HG03571 (cell line): ENCODE measurements around the gene AMOTL1.

Experiments used
- ATAC-seq: cut with Tn5 transposase; IDR thresholded peaks from one replicate; pipeline ENCODE4 v1.9.1; 2021; ENCODE audit not compliant: unreplicated experiment

Gene AMOTL1

DNA sequence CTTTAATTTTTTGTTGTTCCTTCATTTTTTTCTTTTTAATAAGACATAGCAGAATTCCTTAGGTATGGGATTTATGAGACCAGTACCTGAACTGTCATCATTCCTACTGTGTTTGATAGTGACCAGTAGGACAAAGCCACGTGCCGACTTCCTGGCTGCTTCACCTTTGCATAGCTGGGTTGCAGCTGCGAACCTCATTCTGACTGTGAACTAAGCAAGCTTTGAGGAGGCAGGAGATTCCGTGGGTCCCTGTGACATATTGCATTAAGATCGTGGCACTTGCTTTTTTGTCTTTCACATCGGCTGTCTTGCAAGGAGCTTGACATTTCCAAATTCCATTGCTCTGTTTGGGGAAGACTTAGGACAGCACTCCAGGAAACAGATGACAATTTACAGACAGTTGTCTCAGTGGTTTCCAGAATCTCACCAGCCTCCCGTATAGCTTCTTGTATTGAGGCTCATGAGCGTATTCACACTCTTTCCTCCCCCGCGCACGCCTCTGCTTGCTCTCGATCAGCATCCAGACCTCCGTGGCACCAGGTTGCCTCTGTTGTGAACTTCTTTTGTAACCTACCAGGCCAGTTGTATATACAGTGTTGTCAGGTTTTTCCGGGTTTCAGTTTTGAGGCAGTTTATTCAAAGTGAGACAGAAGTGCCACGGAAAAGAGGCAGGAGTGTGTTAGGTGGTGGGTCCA is 103.5 kb downstream of the AMOTL1 start:
- ATAC-seq: no peak

DNA sequence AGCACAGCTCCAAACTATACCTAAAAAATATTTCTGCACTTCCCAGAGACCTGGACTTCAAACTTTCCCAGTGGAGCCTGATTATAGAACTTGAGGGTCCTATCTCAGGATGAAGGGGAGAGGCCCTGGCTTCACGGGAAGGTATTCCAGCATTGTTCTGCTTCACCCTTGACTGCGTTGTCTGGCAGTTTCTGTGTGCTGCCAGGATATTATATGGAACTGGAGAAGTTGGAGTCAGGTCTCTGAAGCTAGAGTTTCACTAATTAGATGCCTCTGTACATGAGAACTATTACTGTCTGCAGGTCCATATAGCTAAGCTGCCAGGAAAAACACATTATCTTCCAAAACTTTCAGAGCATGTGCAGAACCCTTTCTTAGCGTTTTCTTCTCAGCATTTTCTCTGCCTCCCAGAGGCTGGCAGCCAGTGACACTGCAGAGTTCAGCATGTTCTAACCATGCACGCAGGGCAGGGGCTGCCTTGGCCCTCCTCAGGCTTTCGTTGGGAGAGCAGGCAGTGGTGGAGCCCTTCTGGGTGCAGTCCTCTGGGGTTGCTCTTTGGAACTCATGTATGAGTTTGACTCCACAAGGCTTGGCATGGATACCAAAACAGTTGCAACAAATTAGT is 105.9 kb downstream of the AMOTL1 start:
- no peak for ATAC-seq

DNA sequence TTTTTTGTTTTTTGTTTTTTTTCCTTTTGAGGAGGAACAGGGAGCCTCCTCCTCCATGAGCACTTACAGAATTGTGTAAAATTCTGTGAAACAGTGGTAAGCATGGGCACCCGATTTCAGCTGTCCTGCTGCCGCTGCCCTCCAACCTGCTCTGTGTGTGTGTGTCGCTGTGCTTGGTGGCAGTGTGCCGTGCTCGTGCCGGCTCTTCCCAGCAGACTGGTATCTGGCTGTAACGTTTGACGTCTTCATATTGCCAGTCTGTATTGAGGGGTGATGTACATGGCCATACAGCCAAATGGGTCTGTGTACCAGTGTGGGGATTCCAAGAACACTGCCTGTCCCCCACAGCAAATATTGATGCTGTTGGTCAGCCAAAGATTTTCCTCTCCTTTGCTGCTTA is 108.1 kb downstream of the AMOTL1 start:
- no peak for ATAC-seq

DNA sequence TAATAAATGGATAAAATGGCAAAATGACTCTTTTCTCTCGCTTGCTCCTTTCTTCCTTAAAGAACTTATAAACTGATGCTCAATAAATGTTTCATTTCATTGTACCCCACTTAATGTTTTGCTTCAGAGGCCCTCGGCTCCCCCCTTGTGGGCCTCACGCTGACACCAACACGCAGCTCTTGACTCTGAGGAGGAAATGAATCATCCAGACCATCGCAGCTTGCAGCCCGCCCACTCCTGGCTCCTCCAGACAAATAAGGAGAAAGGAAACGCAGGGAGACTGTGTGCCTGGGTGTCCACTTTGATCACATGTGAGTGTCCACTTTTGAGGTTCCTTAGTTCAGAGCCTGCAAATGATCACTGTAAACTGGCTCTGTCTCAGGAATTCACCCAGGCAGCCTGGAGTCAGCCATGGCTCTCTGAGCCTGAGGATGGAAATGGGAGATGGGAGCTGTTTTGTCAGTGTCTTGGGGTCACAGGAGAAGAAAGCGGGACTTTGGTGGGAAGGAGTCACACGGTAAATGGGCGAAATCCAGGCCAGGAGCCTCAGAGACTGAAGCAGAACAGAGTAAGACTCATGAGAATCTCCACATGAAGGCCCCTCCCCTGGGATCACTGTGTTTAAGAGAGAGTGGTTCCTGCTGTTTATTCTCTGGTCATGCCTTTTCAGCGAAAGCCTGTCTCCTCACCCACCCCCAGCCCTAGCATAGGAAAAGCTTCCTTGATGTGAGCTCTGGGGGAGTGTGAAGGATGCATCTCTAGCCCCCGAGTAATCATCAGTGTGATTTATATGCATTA is 108.7 kb downstream of the AMOTL1 start:
- peak; percentile 92 for ATAC-seq

DNA sequence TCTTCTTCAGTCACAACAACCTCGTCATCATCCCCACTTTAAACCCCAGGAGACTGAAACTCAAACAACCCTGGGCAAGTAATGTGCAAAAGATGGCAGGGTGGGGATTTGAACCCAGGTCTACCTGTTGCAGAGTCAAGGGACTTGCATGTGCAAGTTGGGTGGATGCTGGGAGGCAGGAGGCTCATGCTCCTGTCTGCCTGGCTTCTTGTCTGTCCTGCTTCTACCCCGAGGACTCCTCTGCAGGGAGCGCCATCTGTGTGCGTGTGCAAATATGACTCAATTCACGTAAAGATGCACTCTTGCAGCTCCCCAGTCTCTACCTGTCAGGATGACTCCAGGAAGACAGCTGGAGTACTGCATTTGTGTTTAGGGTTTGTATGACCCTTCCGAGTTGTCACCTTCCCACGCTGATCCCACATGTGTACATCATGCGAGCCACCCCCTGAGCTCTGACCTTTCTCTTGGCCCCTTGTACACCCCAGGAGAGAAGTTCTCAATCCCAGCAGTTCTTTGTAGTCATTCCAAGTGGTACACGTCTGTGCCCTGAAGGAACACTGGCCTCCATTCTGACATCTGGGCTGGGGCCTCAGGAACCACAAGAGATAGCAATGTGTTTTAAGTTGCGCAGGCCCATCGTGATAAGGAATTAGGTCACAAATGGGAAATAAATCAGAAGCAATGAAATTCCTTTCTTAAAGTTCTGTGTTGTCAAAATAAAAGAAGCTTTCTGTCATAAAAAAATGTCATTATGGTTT is 109.5 kb downstream of the AMOTL1 start:
- ATAC-seq: no peak

DNA sequence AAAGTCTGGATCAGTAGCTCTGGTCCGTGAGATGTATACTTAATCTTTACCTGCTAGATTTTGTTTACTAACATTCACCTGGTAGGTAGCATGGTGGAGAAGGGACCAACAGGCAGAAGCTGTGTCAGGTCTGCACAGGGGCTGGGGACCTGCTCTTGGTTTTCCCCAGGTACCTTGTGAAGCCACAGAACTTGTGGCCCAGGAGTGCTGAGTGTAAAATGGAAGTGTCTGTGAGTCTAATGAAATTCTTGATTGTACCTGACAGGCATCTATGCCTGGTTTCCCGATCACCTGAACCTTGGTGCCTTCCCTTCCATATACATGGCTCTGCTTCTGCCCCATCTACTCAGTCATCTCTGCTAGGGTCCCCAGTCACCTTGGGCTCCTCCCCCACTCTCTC is 110.8 kb downstream of the AMOTL1 start:
- no peak for ATAC-seq

DNA sequence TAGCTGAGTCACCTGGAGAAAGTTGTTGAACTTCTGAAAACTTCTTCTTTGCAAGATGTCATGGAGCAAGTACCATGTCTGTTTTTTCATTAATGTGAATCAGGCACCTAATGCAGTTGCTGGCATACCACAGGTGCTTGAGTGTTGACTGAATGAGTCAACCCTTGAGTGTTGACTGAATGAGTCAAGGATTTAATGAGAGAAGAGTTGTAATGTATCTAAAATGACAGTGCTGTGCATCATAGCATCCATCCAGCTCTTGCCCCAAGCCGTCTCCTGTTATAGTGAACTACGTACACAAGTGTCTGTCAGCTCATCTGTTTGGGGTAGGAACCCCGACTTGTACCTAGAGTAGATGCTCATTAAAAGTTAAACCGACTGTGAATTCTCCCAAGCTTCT is 112.1 kb downstream of the AMOTL1 start:
- no peak for ATAC-seq

DNA sequence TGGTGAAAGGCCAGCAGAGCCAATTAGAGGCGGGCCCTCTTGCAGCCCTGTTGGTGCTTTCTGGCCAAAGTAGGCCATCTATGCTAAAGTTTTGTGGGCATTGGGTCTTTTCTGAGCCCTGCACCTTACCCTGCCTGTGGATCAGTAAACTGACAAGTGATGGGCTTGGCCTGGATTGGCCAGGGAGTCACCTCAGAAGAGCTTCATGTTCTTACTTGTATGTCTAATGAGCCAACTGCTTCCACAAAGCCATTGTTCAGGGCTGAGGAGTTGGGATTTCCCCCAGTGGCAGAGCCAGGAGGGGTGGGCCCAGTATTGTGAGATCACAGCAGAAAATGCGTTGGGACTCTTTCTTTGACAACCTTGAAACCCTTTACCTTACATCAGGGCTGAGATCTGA is 114.8 kb downstream of the AMOTL1 start:
- ATAC-seq: no peak

DNA sequence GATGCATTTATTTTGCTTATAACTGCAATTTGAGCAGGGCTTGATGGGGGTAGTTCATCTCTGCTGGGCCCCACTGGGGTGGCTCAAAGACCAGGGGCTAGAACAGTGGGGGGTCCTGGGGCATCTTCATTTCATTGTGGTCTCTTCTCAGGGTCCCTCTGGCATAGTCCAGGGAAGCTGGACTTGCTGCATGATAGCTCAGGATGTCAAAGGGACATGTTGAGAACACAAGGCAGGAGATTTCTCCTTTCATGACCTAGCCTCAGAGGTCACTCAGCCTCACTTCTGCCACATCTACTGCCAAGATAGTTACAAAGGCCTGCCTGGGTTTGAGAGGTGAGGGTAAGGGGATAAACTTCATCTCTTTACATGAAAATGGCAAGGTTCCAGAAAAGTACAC is 115.7 kb downstream of the AMOTL1 start:
- ATAC-seq: no peak

DNA sequence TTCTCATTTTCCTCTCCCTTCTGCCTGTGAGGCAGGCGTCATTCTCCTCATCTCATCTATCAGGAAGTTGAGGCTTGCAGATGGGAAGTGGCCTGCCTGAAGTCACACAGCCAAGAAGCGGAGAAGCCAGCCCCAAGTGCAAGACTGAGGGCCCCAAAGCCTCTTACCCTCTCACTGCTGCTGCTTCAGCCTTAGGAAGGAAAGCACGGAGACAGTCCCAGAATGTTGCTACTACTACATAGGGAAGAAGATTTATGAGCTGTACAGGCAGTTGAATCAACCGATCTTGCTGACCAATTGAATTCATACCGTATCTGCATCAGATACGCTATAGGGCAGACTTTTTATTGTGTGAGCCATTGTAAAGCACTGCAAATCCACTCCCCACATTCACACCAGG is 116.2 kb downstream of the AMOTL1 start:
- no peak for ATAC-seq

DNA sequence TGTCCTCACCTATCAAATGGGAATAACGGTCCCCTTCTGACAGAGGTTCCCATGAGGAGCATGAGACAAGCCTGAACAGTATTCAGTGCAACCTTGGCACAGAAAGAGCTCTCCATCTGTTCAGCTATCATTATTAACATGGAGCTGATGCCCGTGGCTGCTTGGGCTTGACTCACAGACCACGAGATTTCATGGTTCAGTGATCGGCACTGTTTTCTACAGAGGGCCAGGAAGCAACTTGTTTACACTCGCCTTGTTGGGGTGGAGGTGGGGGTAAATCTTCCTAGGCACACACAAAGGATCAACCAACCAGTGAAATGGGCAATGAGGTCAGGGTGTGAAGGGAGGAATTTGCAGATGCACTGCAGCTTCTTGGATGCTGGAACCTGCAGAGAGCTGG is 117.0 kb downstream of the AMOTL1 start:
- ATAC-seq: peak; percentile 91

DNA sequence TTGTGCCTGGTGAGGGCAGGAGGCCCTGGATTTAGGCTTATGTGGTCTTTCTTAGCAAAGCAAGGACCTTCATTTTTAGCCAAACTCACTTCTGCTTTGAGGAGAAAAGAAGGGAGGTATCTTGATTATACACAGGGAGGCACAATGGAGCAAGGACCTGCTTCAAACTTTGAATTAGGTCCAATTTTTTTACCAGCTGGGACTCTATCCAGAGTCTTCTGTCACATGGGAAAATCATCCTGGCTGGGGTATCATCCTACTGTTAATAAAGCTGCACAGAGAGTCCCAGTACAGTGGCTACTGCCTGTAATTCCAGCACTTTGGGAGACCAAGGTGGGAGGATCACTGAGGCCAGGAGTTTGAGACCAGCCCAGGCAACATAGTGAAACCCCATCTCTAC is 117.4 kb downstream of the AMOTL1 start:
- ATAC-seq: no peak

DNA sequence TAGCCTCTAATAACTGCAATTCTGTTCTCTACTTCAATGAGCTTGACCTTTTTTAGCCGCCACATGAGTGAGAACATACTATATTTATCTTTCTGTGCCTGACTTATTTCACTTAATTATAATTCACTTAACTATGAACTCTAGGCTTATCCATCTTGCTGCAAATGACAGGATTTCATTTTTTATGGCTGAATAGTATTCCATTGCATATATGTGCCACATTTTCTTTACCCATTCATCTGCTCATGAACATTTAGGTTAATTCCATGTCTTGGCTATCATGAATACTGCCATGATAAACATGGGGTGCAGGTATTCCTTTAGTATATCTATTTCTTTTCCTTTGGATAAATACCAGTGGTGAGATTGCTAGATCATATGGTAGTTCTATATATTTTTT is 120.0 kb downstream of the AMOTL1 start:
- ATAC-seq: no peak

DNA sequence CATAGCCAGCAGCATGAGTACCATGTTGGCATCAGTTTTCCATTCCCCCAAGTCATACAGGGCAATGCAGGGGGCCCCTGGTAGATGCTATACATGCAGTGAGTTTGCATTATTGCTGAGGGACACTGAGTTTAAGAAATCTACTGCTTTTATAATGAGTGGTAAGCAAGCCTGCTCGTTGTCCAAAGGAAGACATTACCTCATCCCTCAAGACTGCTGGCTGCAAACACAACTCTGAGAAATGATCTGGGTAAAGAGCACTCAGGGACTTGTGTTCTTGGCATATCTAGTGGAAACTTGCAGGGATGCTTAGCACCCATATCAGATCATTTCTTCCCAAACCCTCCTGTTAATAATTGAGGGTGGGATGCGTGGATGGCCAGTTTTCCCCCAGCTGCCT is 127.3 kb downstream of the AMOTL1 start:
- ATAC-seq: no peak

DNA sequence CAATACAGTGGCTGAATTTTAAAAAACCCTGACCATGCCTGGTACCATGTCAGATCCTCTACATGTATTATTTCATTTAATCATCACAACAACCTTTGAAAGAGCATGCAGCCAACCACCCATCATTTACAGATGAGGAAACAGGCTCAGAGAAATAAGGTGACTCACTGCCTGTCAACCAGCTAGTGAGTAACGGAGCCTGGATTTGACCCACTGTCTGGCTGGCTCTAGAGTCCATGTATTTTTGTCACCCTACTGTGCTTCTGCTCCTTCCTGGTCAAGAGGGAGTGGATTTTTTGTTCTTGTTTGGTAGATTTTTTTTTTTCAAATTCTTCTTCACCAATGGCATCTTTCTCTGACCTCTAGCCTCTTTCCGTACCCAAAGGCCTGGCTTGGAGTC is 127.8 kb downstream of the AMOTL1 start:
- ATAC-seq: no peak

DNA sequence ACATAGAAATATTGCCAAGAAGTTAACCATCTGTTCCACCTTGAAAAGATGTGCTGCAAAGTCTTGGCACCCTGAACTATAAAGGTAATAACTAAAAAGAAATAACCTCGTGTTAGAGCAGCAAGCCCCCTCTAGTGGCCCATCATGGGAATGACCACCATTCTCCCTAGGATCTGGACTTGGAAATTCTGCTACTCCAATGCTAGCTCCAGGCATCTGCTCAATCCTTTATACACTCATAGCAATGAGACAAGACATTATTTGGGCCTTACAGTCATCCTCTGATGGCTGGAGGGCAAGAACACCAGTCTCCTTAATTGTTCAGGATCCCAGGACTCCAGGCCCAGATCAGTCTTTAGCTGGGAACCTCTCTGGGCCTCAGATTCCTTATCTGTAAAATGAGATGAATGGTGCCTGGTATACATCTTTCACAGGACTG is 129.2 kb downstream of the AMOTL1 start:
- no peak for ATAC-seq

DNA sequence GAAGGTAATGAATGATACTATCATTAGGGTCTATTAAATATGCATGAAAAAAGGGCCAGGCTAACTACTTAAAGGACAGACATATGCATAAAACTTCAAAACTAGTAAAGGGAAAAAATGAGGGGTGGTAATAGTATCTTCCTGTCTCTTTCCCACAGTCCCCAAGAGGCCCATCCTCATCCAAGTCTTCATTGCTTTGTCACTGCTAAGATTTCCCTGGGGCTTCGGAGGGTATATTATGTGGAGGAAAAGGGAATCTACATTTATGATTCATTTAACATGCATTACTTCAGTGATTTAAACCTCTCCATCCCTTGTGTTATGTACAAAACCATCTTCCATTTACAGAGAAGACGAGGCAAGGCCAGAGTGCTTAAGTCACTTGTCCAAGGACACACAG is 139.1 kb downstream of the AMOTL1 start:
- ATAC-seq: no peak

DNA sequence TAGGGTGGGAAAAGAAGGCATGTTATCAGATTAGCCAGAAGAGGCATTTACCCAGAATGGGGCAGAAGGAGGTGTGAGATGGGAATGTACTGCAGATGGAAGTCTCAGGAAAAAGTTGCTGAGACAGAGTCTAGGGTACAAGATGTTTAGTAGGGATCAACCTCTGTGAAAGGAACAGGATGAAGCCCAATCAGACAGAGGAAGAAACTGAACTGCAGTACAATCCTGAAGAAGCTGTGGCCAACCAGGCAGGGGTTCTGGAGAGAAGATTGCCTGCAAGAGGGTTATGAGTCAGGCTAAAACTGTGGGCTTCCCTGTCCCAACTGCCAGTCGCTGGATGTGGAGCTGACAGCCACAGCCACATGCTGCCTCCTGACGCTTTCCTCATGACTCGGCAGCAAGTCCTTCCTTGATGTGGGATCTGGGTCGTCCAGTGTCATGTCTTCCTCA is 141.2 kb downstream of the AMOTL1 start:
- no peak for ATAC-seq

DNA sequence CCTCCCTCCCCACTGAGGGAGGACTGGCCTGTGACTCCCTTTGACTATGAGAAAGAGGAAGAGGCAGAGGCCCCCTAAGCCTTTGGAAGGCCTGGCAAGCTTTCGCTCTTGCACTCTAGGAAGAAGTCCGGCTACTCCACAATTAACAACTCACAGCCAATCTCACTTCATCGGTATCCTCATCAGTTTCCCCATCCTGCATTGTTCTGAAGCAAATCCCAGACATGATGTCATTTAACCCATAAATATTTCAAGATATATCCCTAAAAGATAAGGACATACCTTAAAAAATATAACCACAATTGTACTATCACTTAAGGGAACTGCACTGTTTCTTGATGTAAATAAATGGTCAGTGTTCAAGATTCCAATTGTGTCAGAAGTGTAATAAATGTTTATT is 142.1 kb downstream of the AMOTL1 start:
- ATAC-seq: no peak

DNA sequence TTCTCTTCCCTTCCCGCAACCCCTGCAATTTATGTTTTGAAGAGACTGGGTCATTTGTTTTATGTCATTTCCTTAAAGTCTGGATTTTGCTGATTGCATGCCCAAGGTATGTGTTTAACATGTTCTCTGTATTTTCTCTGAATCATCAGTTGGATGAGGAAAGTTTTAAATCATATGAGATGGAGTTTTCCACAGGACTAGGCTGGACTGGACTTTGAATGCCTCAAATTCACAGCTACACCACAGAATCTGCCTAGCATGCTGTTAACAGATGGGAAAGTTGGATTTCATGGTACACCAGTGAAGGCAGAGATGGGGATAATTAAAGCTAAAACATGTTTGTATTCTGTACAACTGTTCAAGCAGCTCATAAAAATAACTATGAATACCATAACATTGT is 142.6 kb downstream of the AMOTL1 start:
- ATAC-seq: no peak

DNA sequence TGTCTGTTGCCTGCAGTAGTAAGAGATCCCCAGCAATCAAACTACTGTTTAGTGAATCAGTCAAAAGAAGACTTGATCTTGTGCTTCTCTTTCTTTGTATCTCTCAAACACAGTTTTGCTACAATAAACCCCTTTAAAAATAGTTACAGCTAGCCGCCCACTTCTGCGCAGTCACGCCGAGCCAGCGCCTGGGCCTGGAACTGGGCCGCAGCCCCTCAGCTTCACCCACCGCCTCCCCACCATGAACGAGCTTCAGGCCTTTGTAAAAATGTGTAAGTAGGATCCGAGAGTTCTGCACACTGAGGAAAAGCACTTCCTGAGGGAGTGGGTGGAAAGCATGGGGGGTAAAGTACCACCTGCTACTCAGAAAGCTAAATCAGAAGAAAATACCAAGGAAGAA is 144.7 kb downstream of the AMOTL1 start:
- ATAC-seq: no peak
